GM12878 (cell line): ENCODE results near the gene ZNF180. TPM values are rescaled to one million over a fixed set of nuclear protein-coding genes. Genes with fewer than 3 reads are reported as not detected.
A peak's percentile ranks its signal among the peaks of the same experiment; 100 is the strongest.

Source experiments
- BRCA1 ChIP-seq: IDR thresholded peaks from 2 replicates; pipeline ENCODE4 v1.6.1; 2011; ENCODE audit warnings: low read depth, low read length, improper control_type of control experiment
- EGR1 ChIP-seq, 2 experiments: IDR thresholded peaks; 1 replicate in 1 of 2; 2 replicates in 1 of 2; pipeline ENCODE4 v1.6.1; 2011 to 2012; ENCODE audit warnings: low read depth in 2 of 2, low read length in 2 of 2, borderline replicate concordance in 1 of 2, mild to moderate bottlenecking in 1 of 2, moderate library complexity in 1 of 2
- ELK1 ChIP-seq: IDR thresholded peaks from 2 replicates; pipeline ENCODE4 v1.6.1; 2012; ENCODE audit warnings: low read depth, low read length, improper control_type of control experiment
- ESRRA ChIP-seq: IDR thresholded peaks from 2 replicates; pipeline ENCODE4 v1.6.1; 2012; ENCODE audit warnings: mild to moderate bottlenecking, low read length, improper control_type of control experiment
- EZH2 ChIP-seq: IDR thresholded peaks from 2 replicates; pipeline ENCODE4 v1.6.1; 2012; ENCODE audit warnings: low read depth, mild to moderate bottlenecking, control low read depth, inconsistent platforms, low read length, borderline replicate concordance; ENCODE audit not compliant: control insufficient read depth
- JUNB ChIP-seq: IDR thresholded peaks from 2 replicates; pipeline ENCODE4 v1.6.1; 2016; ENCODE audit warnings: antibody characterized with exemption, mild to moderate bottlenecking
- NRF1 ChIP-seq: conservative IDR thresholded peaks from 2 replicates; pipeline ENCODE4 v1.6.1; 2011; ENCODE audit warnings: mild to moderate bottlenecking, low read depth, low read length, improper control_type of control experiment
- POLR2AphosphoS5 ChIP-seq: IDR thresholded peaks from 2 replicates; pipeline ENCODE4 v1.6.1; 2011; ENCODE audit warnings: mild to moderate bottlenecking, low read length, inconsistent platforms
- RFX5 ChIP-seq: IDR thresholded peaks from 2 replicates; pipeline ENCODE4 v1.6.1; 2011; ENCODE audit warnings: low read depth, low read length, improper control_type of control experiment
- RUNX3 ChIP-seq: IDR thresholded peaks from 2 replicates; pipeline ENCODE4 v1.6.1; 2012; ENCODE audit warnings: low read length, inconsistent platforms
- SKIL ChIP-seq: fragments of 450-650 bp; IDR thresholded peaks from 2 replicates; pipeline ENCODE4 v1.6.1; 2017; ENCODE audit warnings: mild to moderate bottlenecking, low read depth, inconsistent platforms; ENCODE audit not compliant: poor library complexity, severe bottlenecking
- SMARCA5 ChIP-seq: fragments of 450-650 bp; IDR thresholded peaks from 2 replicates; pipeline ENCODE4 v1.6.1; 2017; ENCODE audit warnings: mild to moderate bottlenecking
- SUZ12 ChIP-seq: fragments of 200-600 bp; sonication (generic); IDR thresholded peaks from one replicate; pipeline ENCODE4 v1.6.1; 2018; ENCODE audit warnings: antibody characterized with exemption, mild to moderate bottlenecking; ENCODE audit not compliant: unreplicated experiment
- TAF1 ChIP-seq: IDR thresholded peaks from 2 replicates; pipeline ENCODE4 v1.6.1; 2011; ENCODE audit warnings: mild to moderate bottlenecking, low read depth, low read length, borderline replicate concordance
- YY1 ChIP-seq: IDR thresholded peaks from 2 replicates; pipeline ENCODE4 v1.6.1; 2011; ENCODE audit warnings: low read depth, mild to moderate bottlenecking, low read length
- ZZZ3 ChIP-seq: IDR thresholded peaks from 2 replicates; pipeline ENCODE4 v1.6.1; 2011; ENCODE audit warnings: low read depth; ENCODE audit not compliant: control insufficient read depth, insufficient read length
- polyA plus RNA-seq, 11 experiments: library from polyadenylated mRNA; depleted of rRNA in 4 of 11; unstranded in 6 of 11; stranded (reverse) in 5 of 11; fragments of >200 nt; fragmentation: Nextera tagmentation in 4 of 11; fragmentation: Illumina TruSeq in 1 of 11; extraction: Ambion mirVana in 4 of 11; extraction: Trizol in 1 of 11; gene quantifications; 1 replicate in 1 of 11; 2 replicates in 10 of 11; pipeline versions ENCODE4 v1.2.1 to v1.2.3, GENCODE V29; 2011 to 2016; ENCODE audit warnings: inconsistent platforms in 2 of 11, missing spikeins in 2 of 11, low read depth in 1 of 11
- total RNA-seq, 4 experiments: library from RNA; depleted of rRNA in 3 of 4; stranded (reverse); fragments of >200 nt in 3 of 4; fragmentation: Illumina TruSeq in 1 of 4; extraction: Trizol in 1 of 4; gene quantifications; 2 replicates each; pipeline versions ENCODE4 v1.2.1 to v1.2.3, GENCODE V29; 2013 to 2021
- TF ChIP-seq, protein P1 (sequence below): fragments of 450-650 bp; IDR thresholded peaks from 2 replicates; pipeline ENCODE4 v1.6.1; 2018; ENCODE audit warnings: borderline replicate concordance, mild to moderate bottlenecking; ENCODE audit not compliant: partially characterized antibody
- TF ChIP-seq, protein P2 (sequence below): fragments of 450-650 bp; formaldehyde crosslinking; IDR thresholded peaks from 2 replicates; pipeline ENCODE4 v1.4.0; 2020; ENCODE audit warnings: mild to moderate bottlenecking, moderate library complexity

ZNF180 gene
- total and polyA plus RNA-seq, 10 of the 15 experiments (the other 5 are each of a cell fraction or from before 2014, with no cell fraction given): 1.6 to 9.0 (median 5.5) TPM

GRCh38 chr19:44499962-44500949, at the start of gene ZNF180 (continued):
- peak; percentile 62 for TF ChIP-seq RUNX3
- no peak for TF ChIP-seq BRCA1
- no peak for TF ChIP-seq JUNB
- peak; percentile 94 for TF ChIP-seq YY1
- TF ChIP-seq RFX5: no peak
- TF ChIP-seq POLR2AphosphoS5: peak; percentile 70; the same call in 1 of the 2 replicates
- TF ChIP-seq TAF1: peak; percentile 74; the same call in 1 of the 2 replicates
- peak; percentile 84 for TF ChIP-seq SMARCA5
- no peak for TF ChIP-seq ZZZ3
- no peak for TF ChIP-seq EZH2
- TF ChIP-seq, protein P1, sequence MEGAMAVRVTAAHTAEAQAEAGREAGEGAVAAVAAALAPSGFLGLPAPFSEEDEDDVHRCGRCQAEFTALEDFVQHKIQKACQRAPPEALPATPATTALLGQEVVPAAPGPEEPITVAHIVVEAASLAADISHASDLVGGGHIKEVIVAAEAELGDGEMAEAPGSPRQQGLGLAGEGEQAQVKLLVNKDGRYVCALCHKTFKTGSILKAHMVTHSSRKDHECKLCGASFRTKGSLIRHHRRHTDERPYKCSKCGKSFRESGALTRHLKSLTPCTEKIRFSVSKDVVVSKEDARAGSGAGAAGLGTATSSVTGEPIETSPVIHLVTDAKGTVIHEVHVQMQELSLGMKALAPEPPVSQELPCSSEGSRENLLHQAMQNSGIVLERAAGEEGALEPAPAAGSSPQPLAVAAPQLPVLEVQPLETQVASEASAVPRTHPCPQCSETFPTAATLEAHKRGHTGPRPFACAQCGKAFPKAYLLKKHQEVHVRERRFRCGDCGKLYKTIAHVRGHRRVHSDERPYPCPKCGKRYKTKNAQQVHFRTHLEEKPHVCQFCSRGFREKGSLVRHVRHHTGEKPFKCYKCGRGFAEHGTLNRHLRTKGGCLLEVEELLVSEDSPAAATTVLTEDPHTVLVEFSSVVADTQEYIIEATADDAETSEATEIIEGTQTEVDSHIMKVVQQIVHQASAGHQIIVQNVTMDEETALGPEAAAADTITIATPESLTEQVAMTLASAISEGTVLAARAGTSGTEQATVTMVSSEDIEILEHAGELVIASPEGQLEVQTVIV: peak; percentile 88
- peak; percentile 64; the same call in 1 of the 2 replicates for TF ChIP-seq ESRRA
- TF ChIP-seq, protein P2, sequence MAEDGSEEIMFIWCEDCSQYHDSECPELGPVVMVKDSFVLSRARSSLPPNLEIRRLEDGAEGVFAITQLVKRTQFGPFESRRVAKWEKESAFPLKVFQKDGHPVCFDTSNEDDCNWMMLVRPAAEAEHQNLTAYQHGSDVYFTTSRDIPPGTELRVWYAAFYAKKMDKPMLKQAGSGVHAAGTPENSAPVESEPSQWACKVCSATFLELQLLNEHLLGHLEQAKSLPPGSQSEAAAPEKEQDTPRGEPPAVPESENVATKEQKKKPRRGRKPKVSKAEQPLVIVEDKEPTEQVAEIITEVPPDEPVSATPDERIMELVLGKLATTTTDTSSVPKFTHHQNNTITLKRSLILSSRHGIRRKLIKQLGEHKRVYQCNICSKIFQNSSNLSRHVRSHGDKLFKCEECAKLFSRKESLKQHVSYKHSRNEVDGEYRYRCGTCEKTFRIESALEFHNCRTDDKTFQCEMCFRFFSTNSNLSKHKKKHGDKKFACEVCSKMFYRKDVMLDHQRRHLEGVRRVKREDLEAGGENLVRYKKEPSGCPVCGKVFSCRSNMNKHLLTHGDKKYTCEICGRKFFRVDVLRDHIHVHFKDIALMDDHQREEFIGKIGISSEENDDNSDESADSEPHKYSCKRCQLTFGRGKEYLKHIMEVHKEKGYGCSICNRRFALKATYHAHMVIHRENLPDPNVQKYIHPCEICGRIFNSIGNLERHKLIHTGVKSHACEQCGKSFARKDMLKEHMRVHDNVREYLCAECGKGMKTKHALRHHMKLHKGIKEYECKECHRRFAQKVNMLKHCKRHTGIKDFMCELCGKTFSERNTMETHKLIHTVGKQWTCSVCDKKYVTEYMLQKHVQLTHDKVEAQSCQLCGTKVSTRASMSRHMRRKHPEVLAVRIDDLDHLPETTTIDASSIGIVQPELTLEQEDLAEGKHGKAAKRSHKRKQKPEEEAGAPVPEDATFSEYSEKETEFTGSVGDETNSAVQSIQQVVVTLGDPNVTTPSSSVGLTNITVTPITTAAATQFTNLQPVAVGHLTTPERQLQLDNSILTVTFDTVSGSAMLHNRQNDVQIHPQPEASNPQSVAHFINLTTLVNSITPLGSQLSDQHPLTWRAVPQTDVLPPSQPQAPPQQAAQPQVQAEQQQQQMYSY (CRISPR knock-in tag): no peak
- no peak for TF ChIP-seq SUZ12
- peak; percentile 76 for TF ChIP-seq ELK1
- no peak for TF ChIP-seq SKIL
- TF ChIP-seq NRF1: peak; percentile 59
- peak; percentile 15 to 62 for TF ChIP-seq EGR1 (IDR thresholded peaks at IDR 0.05; ENCODE audit: borderline replicate concordance in 1 of 2, low read depth in 2 of 2, low read length in 2 of 2)
